Measurements from ENCODE around the gene SLC25A51. TPM values are rescaled to one million over a fixed set of nuclear protein-coding genes. Genes with fewer than 3 reads are reported as not detected.

Gene SLC25A51
- total and polyA plus RNA-seq, 5 donors from 2014 or later: 11.2 to 25.3 (median 13.0) TPM

DNA sequence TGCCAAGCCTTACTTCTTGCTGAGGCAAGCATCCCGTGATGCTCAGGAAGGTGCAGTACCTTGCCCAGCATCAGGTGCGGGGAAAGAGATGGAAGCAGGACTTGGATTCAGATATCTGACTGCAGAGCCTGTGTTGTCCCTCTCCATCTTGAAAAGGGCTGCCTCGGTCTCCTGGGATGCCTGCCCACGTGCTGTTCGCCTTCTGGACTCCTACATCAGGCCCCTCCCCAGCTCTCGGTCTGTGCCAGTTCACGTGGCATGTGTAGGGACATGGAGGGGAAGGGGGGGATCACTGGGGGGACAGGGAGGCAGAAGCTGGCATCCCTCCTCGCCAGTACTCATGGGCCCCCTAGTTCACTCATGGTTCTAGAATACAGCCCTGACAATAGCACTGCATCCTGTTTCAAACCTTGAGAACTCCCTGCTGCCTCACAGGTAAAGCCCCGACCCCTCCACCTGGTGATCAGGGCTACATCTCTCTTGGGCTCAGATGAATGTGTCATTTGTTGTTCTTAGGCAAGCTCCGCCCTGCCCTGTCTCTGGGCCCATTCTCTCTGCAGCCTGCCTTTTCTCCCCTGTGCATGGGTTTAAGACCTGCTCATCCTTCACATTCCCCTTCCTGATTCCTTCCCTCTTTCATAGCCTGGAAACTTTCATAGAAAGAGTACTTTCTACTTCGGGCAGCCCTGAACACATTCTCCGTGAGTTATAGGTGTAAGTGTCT lies 38.9 kb upstream of the SLC25A51 start:
- ATAC-seq (ENCODE audit: low read depth in 2 of 2) (no peak), DNase-seq (no peak)
- Mint-ChIP-seq H3K27ac (no peak overlapping the region), H3K27me3 (peaks cover 20% of the 10 kb centered on the region), H3K4me3 (no peak overlapping the region), H3K4me1 (no peaks in the 10 kb centered on the region), H3K36me3 (no peaks in the 10 kb centered on the region), H3K9me3 (no peaks in the 10 kb centered on the region)
- Histone ChIP-seq H3K9me3 (ENCODE audit: control insufficient read depth in 2 of 2, low read length in 2 of 2) (no peaks in the 10 kb centered on the region), H3K4me1 (ENCODE audit: control insufficient read depth, insufficient read depth, low read length, poor library complexity, severe bottlenecking) (no peaks in the 10 kb centered on the region), H3K4me3 (ENCODE audit: low read depth, low read length) (no peak overlapping the region), H3K27me3 (ENCODE audit: control insufficient read depth, insufficient read depth, low read length) (no peaks in the 10 kb centered on the region), H3K27ac (ENCODE audit: insufficient read depth, low read length, poor library complexity, severe bottlenecking) (no peak overlapping the region), H3K36me3 (ENCODE audit: control insufficient read depth, insufficient read depth, low read length) (no peaks in the 10 kb centered on the region)

DNA sequence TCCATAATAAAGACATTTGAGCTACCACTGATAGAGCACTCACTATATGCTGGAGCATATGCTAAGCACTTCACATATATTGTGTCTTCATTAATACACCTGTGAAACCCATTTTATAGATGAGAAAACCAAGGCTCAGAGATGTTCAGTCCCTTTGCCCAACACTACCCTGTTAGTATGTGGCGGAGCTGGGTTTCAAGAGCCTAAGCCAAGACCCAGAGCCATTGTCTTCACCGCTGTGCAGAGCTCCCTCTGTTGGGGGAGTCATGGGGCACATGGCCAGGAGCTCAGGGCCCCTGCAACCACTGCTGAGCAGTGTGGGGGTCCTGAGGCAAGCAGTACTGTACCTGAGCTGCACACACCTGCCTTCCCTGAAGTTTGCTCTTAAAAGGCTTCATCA lies 37.3 kb upstream of the SLC25A51 start:
- H3K4me1 Mint-ChIP-seq: no peaks in the 10 kb centered on the region

GRCh38 chr9:37939575-37940095 lies 35.7 kb upstream of the SLC25A51 start:
- Histone ChIP-seq H3K4me1 (ENCODE audit: control insufficient read depth, insufficient read depth, low read length, poor library complexity, severe bottlenecking) (no peaks in the 10 kb centered on the region), H3K36me3 (ENCODE audit: control insufficient read depth, insufficient read depth, low read length) (no peaks in the 10 kb centered on the region), H3K27me3 (ENCODE audit: control insufficient read depth, insufficient read depth, low read length) (no peaks in the 10 kb centered on the region), H3K4me3 (ENCODE audit: low read depth, low read length) (no peak overlapping the region), H3K27ac (ENCODE audit: insufficient read depth, low read length, poor library complexity, severe bottlenecking) (no peak overlapping the region), H3K9me3 (ENCODE audit: control insufficient read depth in 2 of 2, low read length in 2 of 2) (no peaks in the 10 kb centered on the region)
- Mint-ChIP-seq H3K4me1 (no peaks in the 10 kb centered on the region), H3K27ac (no peak overlapping the region), H3K27me3 (peaks cover 15% of the 10 kb centered on the region), H3K36me3 (no peaks in the 10 kb centered on the region), H3K9me3 (no peaks in the 10 kb centered on the region), H3K4me3 (no peak overlapping the region)
- DNase-seq (no peak), ATAC-seq (ENCODE audit: low read depth in 2 of 2) (no peak)

More for the DNA sequence above, 37.3 kb upstream of the SLC25A51 start:
- Histone ChIP-seq H3K27ac (ENCODE audit: insufficient read depth, low read length, poor library complexity, severe bottlenecking) (no peak overlapping the region), H3K4me3 (ENCODE audit: low read depth, low read length) (no peak overlapping the region), H3K4me1 (ENCODE audit: control insufficient read depth, insufficient read depth, low read length, poor library complexity, severe bottlenecking) (no peaks in the 10 kb centered on the region), H3K9me3 (ENCODE audit: control insufficient read depth in 2 of 2, low read length in 2 of 2) (no peaks in the 10 kb centered on the region), H3K27me3 (ENCODE audit: control insufficient read depth, insufficient read depth, low read length) (no peaks in the 10 kb centered on the region), H3K36me3 (ENCODE audit: control insufficient read depth, insufficient read depth, low read length) (no peaks in the 10 kb centered on the region)
- ATAC-seq (ENCODE audit: low read depth in 2 of 2) (no peak), DNase-seq (no peak)
- Mint-ChIP-seq H3K36me3 (no peaks in the 10 kb centered on the region), H3K27me3 (peaks cover 15% of the 10 kb centered on the region), H3K4me3 (no peak overlapping the region), H3K9me3 (no peaks in the 10 kb centered on the region), H3K27ac (no peak overlapping the region)

DNA sequence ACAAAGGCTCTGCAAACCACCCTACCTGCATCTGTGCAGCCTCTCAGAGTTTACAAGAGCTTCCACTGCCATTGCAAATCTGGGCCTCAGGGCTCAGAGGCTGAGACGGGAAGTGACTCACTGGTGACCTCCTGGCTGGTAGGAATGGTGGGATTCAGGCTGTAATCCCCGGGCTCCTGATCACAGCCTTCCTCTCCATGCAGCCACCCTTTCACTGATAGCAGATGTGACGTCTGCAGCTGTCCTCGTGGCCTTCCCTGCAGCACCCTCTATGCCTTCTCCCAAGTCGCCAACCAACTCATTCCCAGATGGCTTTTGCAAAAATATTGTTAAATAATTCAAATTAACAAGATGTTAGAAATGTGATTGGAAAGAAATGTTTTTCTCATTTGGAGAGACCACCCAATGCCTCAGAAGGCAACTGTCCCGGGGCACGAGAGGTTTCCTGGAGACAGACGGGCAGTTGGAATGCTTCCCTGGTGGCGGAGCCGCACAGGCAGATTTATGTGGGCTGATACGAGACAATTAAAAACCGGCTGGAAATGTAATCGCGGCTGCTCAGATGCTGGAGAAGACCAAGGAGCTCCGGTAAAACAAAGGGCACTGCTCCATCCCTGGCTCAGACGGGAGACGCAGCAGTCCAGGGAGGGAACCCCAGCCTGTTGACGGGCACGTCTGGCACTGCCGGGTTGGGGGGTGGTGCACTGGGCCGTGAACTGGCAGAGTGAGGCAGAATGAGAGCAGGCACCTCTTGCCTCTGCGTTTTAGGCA lies 34.4 kb upstream of the SLC25A51 start:
- no peaks in the 10 kb centered on the region for H3K36me3 Mint-ChIP-seq
- Histone ChIP-seq H3K4me1 (ENCODE audit: control insufficient read depth, insufficient read depth, low read length, poor library complexity, severe bottlenecking) (no peaks in the 10 kb centered on the region), H3K9me3 (ENCODE audit: control insufficient read depth in 2 of 2, low read length in 2 of 2) (no peaks in the 10 kb centered on the region), H3K36me3 (ENCODE audit: control insufficient read depth, insufficient read depth, low read length) (no peaks in the 10 kb centered on the region), H3K27me3 (ENCODE audit: control insufficient read depth, insufficient read depth, low read length) (no peaks in the 10 kb centered on the region), H3K4me3 (ENCODE audit: low read depth, low read length) (no peak overlapping the region), H3K27ac (ENCODE audit: insufficient read depth, low read length, poor library complexity, severe bottlenecking) (no peak overlapping the region)
- H3K9me3 Mint-ChIP-seq: no peaks in the 10 kb centered on the region
- DNase-seq (no peak), ATAC-seq (ENCODE audit: low read depth in 2 of 2) (no peak)
- H3K27ac Mint-ChIP-seq: peak overlapping the region in 1 of 3 donors; percentile 6
- H3K27me3 Mint-ChIP-seq: peaks cover 11% of the 10 kb centered on the region
- no peaks in the 10 kb centered on the region for H3K4me1 Mint-ChIP-seq
- no peak overlapping the region for H3K4me3 Mint-ChIP-seq

DNA sequence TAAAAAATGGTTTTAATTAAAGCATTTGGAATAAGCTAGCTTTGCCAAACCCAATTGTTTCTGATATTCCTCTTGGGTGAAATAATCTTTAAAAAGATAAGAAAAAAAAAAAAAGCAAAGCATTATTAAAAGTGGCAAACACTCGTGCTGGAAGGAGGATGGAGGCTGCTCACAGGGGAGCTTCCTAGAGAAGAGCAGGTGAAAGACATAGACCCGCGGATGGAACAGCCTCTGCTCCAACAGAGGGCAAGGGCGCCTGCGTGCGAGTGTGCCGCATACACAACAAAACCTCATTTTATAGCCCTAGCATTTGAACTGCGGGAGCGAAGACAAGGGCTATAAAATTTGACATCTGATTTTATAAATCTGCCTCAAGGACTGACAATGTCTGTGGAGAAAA lies 33.4 kb upstream of the SLC25A51 start:
- H3K36me3 ChIP-seq (ENCODE audit: control insufficient read depth, insufficient read depth, low read length): no peaks in the 10 kb centered on the region
- no peak overlapping the region for H3K27ac Mint-ChIP-seq
- DNase-seq (no peak), ATAC-seq (ENCODE audit: low read depth in 2 of 2) (no peak)
- H3K4me1 Mint-ChIP-seq: no peaks in the 10 kb centered on the region
- H3K4me1 ChIP-seq (ENCODE audit: control insufficient read depth, insufficient read depth, low read length, poor library complexity, severe bottlenecking): no peaks in the 10 kb centered on the region
- H3K36me3 Mint-ChIP-seq: no peaks in the 10 kb centered on the region
- H3K27me3 ChIP-seq (ENCODE audit: control insufficient read depth, insufficient read depth, low read length): no peaks in the 10 kb centered on the region
- H3K4me3 Mint-ChIP-seq: no peak overlapping the region
- H3K27me3 Mint-ChIP-seq: peaks cover 11% of the 10 kb centered on the region
- no peaks in the 10 kb centered on the region for H3K9me3 Mint-ChIP-seq
- H3K4me3 ChIP-seq (ENCODE audit: low read depth, low read length): no peak overlapping the region
- no peak overlapping the region for H3K27ac ChIP-seq (ENCODE audit: insufficient read depth, low read length, poor library complexity, severe bottlenecking)
- no peaks in the 10 kb centered on the region for H3K9me3 ChIP-seq (ENCODE audit: control insufficient read depth in 2 of 2, low read length in 2 of 2)

- no peak for ATAC-seq (ENCODE audit: low read depth in 2 of 2)
- Mint-ChIP-seq H3K4me3 (no peak overlapping the region), H3K27ac (no peak overlapping the region), H3K9me3 (no peaks in the 10 kb centered on the region), H3K36me3 (no peaks in the 10 kb centered on the region), H3K27me3 (peaks cover 11% of the 10 kb centered on the region), H3K4me1 (no peaks in the 10 kb centered on the region)
- Histone ChIP-seq H3K4me1 (ENCODE audit: control insufficient read depth, insufficient read depth, low read length, poor library complexity, severe bottlenecking) (no peaks in the 10 kb centered on the region), H3K27me3 (ENCODE audit: control insufficient read depth, insufficient read depth, low read length) (no peaks in the 10 kb centered on the region), H3K27ac (ENCODE audit: insufficient read depth, low read length, poor library complexity, severe bottlenecking) (no peak overlapping the region), H3K9me3 (ENCODE audit: control insufficient read depth in 2 of 2, low read length in 2 of 2) (no peaks in the 10 kb centered on the region), H3K36me3 (ENCODE audit: control insufficient read depth, insufficient read depth, low read length) (no peaks in the 10 kb centered on the region), H3K4me3 (ENCODE audit: low read depth, low read length) (no peak overlapping the region)
- DNase-seq: no peak
These were observed 33.0 kb upstream of the SLC25A51 start for GRCh38 chr9:37936965-37937364.

- Histone ChIP-seq H3K27me3 (ENCODE audit: control insufficient read depth, insufficient read depth, low read length) (no peaks in the 10 kb centered on the region), H3K4me3 (ENCODE audit: low read depth, low read length) (no peak overlapping the region), H3K4me1 (ENCODE audit: control insufficient read depth, insufficient read depth, low read length, poor library complexity, severe bottlenecking) (no peaks in the 10 kb centered on the region), H3K36me3 (ENCODE audit: control insufficient read depth, insufficient read depth, low read length) (no peaks in the 10 kb centered on the region), H3K27ac (ENCODE audit: insufficient read depth, low read length, poor library complexity, severe bottlenecking) (no peak overlapping the region), H3K9me3 (ENCODE audit: control insufficient read depth in 2 of 2, low read length in 2 of 2) (no peaks in the 10 kb centered on the region)
- no peak for DNase-seq
- no peak overlapping the region for H3K4me3 Mint-ChIP-seq
- ATAC-seq (ENCODE audit: low read depth in 2 of 2): no peak
- H3K4me1 Mint-ChIP-seq: no peaks in the 10 kb centered on the region
- H3K27me3 Mint-ChIP-seq: peaks cover 11% of the 10 kb centered on the region
- no peak overlapping the region for H3K27ac Mint-ChIP-seq
- H3K36me3 Mint-ChIP-seq: no peaks in the 10 kb centered on the region
- H3K9me3 Mint-ChIP-seq: no peaks in the 10 kb centered on the region
These were observed 32.4 kb upstream of the SLC25A51 start for GRCh38 chr9:37936376-37936775.

Data from CD4-positive, CD25-positive, alpha-beta regulatory T cell (primary cell).